KMS-11 (cell line): ENCODE data around the gene NPHS1.

ENCODE experiments used
- H2AFZ ChIP-seq: fragments of 200-600 bp; sonication (generic); 2 replicates; pipeline ENCODE4 v1.6.1; 2016; ENCODE audit warnings: antibody characterized with exemption, mixed run types, low read depth
- H3K27ac ChIP-seq: fragments of 200-600 bp; sonication (generic); 2 replicates; pipeline ENCODE4 v1.6.1; 2016; ENCODE audit warnings: mild to moderate bottlenecking, mixed run types
- H3K27me3 ChIP-seq: fragments of 200-600 bp; sonication (generic); 2 replicates; pipeline ENCODE4 v1.6.1; 2017; ENCODE audit warnings: mild to moderate bottlenecking, low read depth, mixed run types, moderate library complexity; ENCODE audit not compliant: insufficient read depth
- H3K36me3 ChIP-seq: fragments of 200-600 bp; sonication (generic); 2 replicates; pipeline ENCODE4 v1.6.1; 2017; ENCODE audit warnings: mild to moderate bottlenecking, mixed run types; ENCODE audit not compliant: insufficient read depth
- H3K4me1 ChIP-seq: fragments of 200-600 bp; sonication (generic); 2 replicates; pipeline ENCODE4 v1.6.1; 2016; ENCODE audit warnings: mild to moderate bottlenecking, low read depth, mixed run types; ENCODE audit not compliant: poor library complexity, severe bottlenecking
- H3K4me2 ChIP-seq: fragments of 200-600 bp; sonication (generic); 2 replicates; pipeline ENCODE4 v1.7.0; 2016; ENCODE audit warnings: mild to moderate bottlenecking, mixed run types
- H3K4me3 ChIP-seq: fragments of 200-600 bp; sonication (generic); IDR thresholded peaks from 2 replicates; pipeline ENCODE4 v1.6.1; 2017; ENCODE audit warnings: low read depth, low read length, mixed read lengths; ENCODE audit not compliant: insufficient read depth
- H3K79me2 ChIP-seq: fragments of 200-600 bp; sonication (generic); 2 replicates; pipeline ENCODE4 v1.6.1; 2016; ENCODE audit warnings: low read depth, mixed run types; ENCODE audit not compliant: insufficient read depth
- H3K9ac ChIP-seq: fragments of 200-600 bp; sonication (generic); 2 replicates; pipeline ENCODE4 v1.6.1; 2016; ENCODE audit warnings: mild to moderate bottlenecking, mixed run types
- H4K20me1 ChIP-seq: fragments of 200-600 bp; sonication (generic); 2 replicates; pipeline ENCODE4 v1.6.1; 2016; ENCODE audit warnings: mild to moderate bottlenecking, mixed run types; ENCODE audit not compliant: insufficient read depth
- CTCF ChIP-seq: fragments of 200-600 bp; sonication (generic); conservative IDR thresholded peaks from 2 replicates; pipeline ENCODE4 v1.6.1; 2017; ENCODE audit warnings: low read depth, mild to moderate bottlenecking, antibody characterized with exemption, low read length, moderate library complexity, mixed read lengths

Gene NPHS1

DNA sequence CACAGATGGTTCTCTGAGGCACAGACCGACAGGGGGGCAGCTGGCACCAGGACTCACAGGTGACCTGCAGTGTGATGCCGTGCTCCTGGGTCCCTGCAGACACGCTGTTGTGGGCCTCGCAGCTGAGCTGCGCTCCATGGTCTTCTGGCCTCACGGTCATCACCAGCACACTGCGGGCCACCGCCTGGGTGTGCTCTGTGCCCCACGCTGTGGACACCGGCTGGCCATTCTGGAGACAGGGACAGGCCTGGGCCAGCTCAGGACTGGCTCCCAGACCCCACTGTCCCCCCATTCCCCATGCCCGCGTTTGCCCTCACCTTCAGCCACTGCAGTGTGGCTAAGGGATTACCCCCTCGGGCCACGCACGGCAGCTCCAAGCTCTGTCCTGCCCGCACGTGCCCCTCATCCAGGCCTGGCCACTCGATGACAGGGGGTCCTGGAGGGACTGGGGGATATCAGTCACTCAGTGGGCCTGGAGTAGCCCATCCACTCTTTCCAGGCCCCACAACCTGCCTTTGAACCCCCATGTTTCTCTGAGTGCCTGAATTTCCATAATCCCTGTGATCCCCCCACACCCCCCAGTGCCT, 3.3 kb downstream of the NPHS1 start:
- Histone ChIP-seq H3K36me3 (no peaks in the 10 kb centered on the region), H3K4me2 (no peak overlapping the region), H3K9ac (no peak overlapping the region), H3K4me1 (no peaks in the 10 kb centered on the region), H3K79me2 (no peaks in the 10 kb centered on the region), H3K4me3 (no peak overlapping the region), H2AFZ (no peak overlapping the region), H3K27ac (no peak overlapping the region), H4K20me1 (no peaks in the 10 kb centered on the region), H3K27me3 (peaks cover 62% of the 10 kb centered on the region)
- TF ChIP-seq CTCF = no peak

- no peak overlapping the region for H3K4me3 ChIP-seq
These were observed 3.8 kb downstream of the NPHS1 start for GRCh38 chr19:35848486-35848885.

GRCh38 chr19:35847911-35848310, 4.4 kb downstream of the NPHS1 start:
- no peak for TF ChIP-seq CTCF
- Histone ChIP-seq H3K27ac (no peak overlapping the region), H3K9ac (no peak overlapping the region), H3K27me3 (peaks cover 60% of the 10 kb centered on the region), H3K79me2 (no peaks in the 10 kb centered on the region), H3K36me3 (no peaks in the 10 kb centered on the region), H3K4me3 (no peak overlapping the region), H3K4me1 (no peaks in the 10 kb centered on the region), H2AFZ (no peak overlapping the region), H4K20me1 (no peaks in the 10 kb centered on the region), H3K4me2 (no peak overlapping the region)

More at GRCh38 chr19:35848486-35848885, 3.8 kb downstream of the NPHS1 start:
- Histone ChIP-seq H2AFZ (no peak overlapping the region), H3K27me3 (peaks cover 62% of the 10 kb centered on the region), H3K79me2 (no peaks in the 10 kb centered on the region), H3K36me3 (no peaks in the 10 kb centered on the region), H3K27ac (no peak overlapping the region), H3K4me1 (no peaks in the 10 kb centered on the region), H3K4me2 (no peak overlapping the region), H3K9ac (no peak overlapping the region), H4K20me1 (no peaks in the 10 kb centered on the region)
- TF ChIP-seq CTCF = no peak

DNA sequence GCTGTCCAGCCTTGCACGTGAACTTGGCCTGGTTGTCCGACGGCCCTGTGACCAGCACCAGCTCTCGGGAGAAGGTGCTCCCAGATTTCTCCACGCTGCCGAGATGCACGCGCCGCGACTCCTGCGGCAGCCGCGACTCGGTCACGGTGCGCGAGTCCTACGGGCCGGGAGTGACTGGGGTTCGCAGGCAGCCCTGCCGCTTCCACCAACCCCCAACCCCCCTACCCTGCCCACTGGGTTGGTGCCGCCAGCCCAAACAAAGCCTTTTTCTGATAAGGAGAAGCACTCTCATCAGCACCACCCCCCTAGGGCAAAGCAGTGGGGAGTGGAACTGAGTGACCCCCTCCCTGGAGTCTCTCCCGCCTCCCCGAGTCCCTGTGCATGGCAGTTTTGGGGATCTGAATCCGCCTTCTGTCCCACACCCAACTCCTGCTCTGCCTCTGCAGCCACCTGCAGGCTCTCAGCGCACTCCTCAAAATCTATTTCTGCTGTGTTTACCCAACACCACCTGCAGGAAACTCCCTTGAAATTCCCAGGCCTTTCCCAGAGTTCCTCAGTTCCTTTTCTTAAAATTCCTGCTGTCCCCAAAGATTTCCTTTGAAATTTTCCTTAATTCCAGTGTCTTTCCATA, 6.2 kb downstream of the NPHS1 start:
- no peak overlapping the region for H3K4me2 ChIP-seq
- no peak overlapping the region for H3K9ac ChIP-seq
- H2AFZ ChIP-seq = no peak overlapping the region
- no peaks in the 10 kb centered on the region for H3K4me1 ChIP-seq
- TF ChIP-seq CTCF = no peak
- no peak overlapping the region for H3K4me3 ChIP-seq
- no peaks in the 10 kb centered on the region for H4K20me1 ChIP-seq
- no peak overlapping the region for H3K27ac ChIP-seq
- H3K36me3 ChIP-seq = no peaks in the 10 kb centered on the region
- H3K79me2 ChIP-seq = no peaks in the 10 kb centered on the region
- H3K27me3 ChIP-seq = peaks cover 55% of the 10 kb centered on the region
